SH-SY5Y (cell line): ENCODE data around the gene INPP4A.

ENCODE experiments used
- GATA2 ChIP-seq: IDR thresholded peaks from 2 replicates; pipeline ENCODE4 v1.6.1; 2011; ENCODE audit warnings: mild to moderate bottlenecking, low read depth, low read length
- GATA3 ChIP-seq: IDR thresholded peaks from 2 replicates; pipeline ENCODE4 v1.6.1; 2011; ENCODE audit warnings: low read depth, mild to moderate bottlenecking, low read length, moderate library complexity

GRCh38 chr2:98534761-98535160, 90.1 kb downstream of the INPP4A start:
- TF ChIP-seq GATA3 (no peak), GATA2 (no peak)
